ENCODE data around the gene PPIL4. TPM values are rescaled to one million over a fixed set of nuclear protein-coding genes. Genes with fewer than 3 reads are reported as not detected.

The PPIL4 gene
- polyA plus RNA-seq, 2 donors: 10.1 to 11.3 TPM

- Histone ChIP-seq H3K27ac (ENCODE audit: low read depth in 2 of 2, low read length in 1 of 2) (no peak overlapping the region), H3K36me3 (ENCODE audit: control insufficient read depth in 2 of 2, insufficient read depth in 2 of 2, low read length in 1 of 2) (peaks cover 2% of the 10 kb centered on the region in 2 donors), H3K9me3 (ENCODE audit: control insufficient read depth in 2 of 2, insufficient read depth in 1 of 2, low read depth in 1 of 2, low read length in 1 of 2) (no peaks in the 10 kb centered on the region), H3K4me1 (ENCODE audit: control insufficient read depth in 2 of 2, insufficient read depth in 2 of 2, low read length in 1 of 2) (no peaks in the 10 kb centered on the region), H3K27me3 (ENCODE audit: control insufficient read depth in 1 of 2, insufficient read depth in 2 of 2, low read length in 2 of 2) (no peaks in the 10 kb centered on the region), H3K4me3 (ENCODE audit: low read depth in 1 of 2, low read length in 2 of 2) (no peak overlapping the region)
- WGBS, 2 donors: 83 to 89% methylated on average over 2 of the region's 2 CpGs
Measured at GRCh38 chr6:149541139-149541538, 4.7 kb downstream of the PPIL4 start.

- WGBS, 2 donors: 91 to 92% methylated on average over 1 of the region's 1 CpG
- Histone ChIP-seq H3K9me3 (ENCODE audit: control insufficient read depth in 2 of 2, insufficient read depth in 1 of 2, low read depth in 1 of 2, low read length in 1 of 2) (no peaks in the 10 kb centered on the region), H3K27ac (ENCODE audit: low read depth in 2 of 2, low read length in 1 of 2) (no peak overlapping the region), H3K4me3 (ENCODE audit: low read depth in 1 of 2, low read length in 2 of 2) (no peak overlapping the region), H3K36me3 (ENCODE audit: control insufficient read depth in 2 of 2, insufficient read depth in 2 of 2, low read length in 1 of 2) (peaks cover 5 to 11% of the 10 kb centered on the region in 2 donors), H3K4me1 (ENCODE audit: control insufficient read depth in 2 of 2, insufficient read depth in 2 of 2, low read length in 1 of 2) (no peaks in the 10 kb centered on the region), H3K27me3 (ENCODE audit: control insufficient read depth in 1 of 2, insufficient read depth in 2 of 2, low read length in 2 of 2) (no peaks in the 10 kb centered on the region)
Measured at GRCh38 chr6:149534742-149535141, 11.1 kb downstream of the PPIL4 start.

DNA sequence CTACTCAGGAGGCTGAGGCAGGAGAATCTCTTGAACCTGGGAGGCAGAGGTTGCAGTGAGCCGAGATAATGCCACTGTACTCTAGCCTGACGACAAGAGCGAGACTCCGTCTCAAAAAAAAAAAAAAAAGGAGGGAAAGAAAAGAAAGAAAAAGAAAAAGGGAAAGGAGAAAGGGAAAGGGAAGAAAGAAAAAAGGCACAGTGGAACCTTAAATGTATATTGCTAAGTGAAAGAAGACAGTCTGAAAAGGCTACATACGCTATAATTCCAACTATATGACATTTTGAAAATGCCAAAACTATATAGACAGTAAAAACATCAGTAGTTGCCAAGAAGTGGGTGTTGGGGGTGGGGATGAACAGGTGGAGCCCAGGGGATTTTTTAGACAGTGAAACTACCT, 16.2 kb downstream of the PPIL4 start:
- Histone ChIP-seq H3K4me1 (ENCODE audit: control insufficient read depth in 2 of 2, insufficient read depth in 2 of 2, low read length in 1 of 2) (no peaks in the 10 kb centered on the region), H3K9me3 (ENCODE audit: control insufficient read depth in 2 of 2, insufficient read depth in 1 of 2, low read depth in 1 of 2, low read length in 1 of 2) (no peaks in the 10 kb centered on the region), H3K27me3 (ENCODE audit: control insufficient read depth in 1 of 2, insufficient read depth in 2 of 2, low read length in 2 of 2) (no peaks in the 10 kb centered on the region), H3K27ac (ENCODE audit: low read depth in 2 of 2, low read length in 1 of 2) (no peak overlapping the region), H3K36me3 (ENCODE audit: control insufficient read depth in 2 of 2, insufficient read depth in 2 of 2, low read length in 1 of 2) (peaks cover 2 to 12% of the 10 kb centered on the region in 2 donors), H3K4me3 (ENCODE audit: low read depth in 1 of 2, low read length in 2 of 2) (no peak overlapping the region)
- WGBS, 2 donors: 96 to 98% methylated on average over 5 of the region's 5 CpGs

- H3K4me3 ChIP-seq (ENCODE audit: low read depth in 1 of 2, low read length in 2 of 2): no peak overlapping the region
- no peak overlapping the region for H3K27ac ChIP-seq (ENCODE audit: low read depth in 2 of 2, low read length in 1 of 2)
- H3K4me1 ChIP-seq (ENCODE audit: control insufficient read depth in 2 of 2, insufficient read depth in 2 of 2, low read length in 1 of 2): no peaks in the 10 kb centered on the region
- H3K27me3 ChIP-seq (ENCODE audit: control insufficient read depth in 1 of 2, insufficient read depth in 2 of 2, low read length in 2 of 2): no peaks in the 10 kb centered on the region
- 93 to 94% methylated on average over 1 of the region's 1 CpG for WGBS, 2 donors
- peaks cover 2 to 9% of the 10 kb centered on the region in 2 donors for H3K36me3 ChIP-seq (ENCODE audit: control insufficient read depth in 2 of 2, insufficient read depth in 2 of 2, low read length in 1 of 2)
- no peaks in the 10 kb centered on the region for H3K9me3 ChIP-seq (ENCODE audit: control insufficient read depth in 2 of 2, insufficient read depth in 1 of 2, low read depth in 1 of 2, low read length in 1 of 2)
Measured at GRCh38 chr6:149515494-149515893, 30.3 kb downstream of the PPIL4 start.

DNA sequence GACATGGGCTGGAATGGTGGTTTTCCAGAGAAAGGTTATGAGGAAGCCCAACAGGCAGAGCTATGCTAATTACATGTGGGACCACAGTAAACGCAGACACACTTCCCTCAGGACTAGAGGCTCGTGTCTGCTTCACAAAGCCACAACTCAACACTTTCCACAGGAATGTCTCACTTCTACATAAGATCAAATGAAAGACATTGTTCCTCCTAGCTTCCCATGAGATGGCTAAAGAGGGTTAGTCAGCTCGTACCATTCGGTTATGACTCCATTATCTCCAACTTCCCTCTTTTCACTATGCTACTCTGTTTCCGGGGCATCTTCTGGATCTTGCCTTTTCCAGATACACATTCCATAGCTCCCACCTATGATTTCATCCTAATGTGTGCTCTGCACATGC, 31.9 kb downstream of the PPIL4 start:
- Histone ChIP-seq H3K36me3 (ENCODE audit: control insufficient read depth in 2 of 2, insufficient read depth in 2 of 2, low read length in 1 of 2) (peaks cover 2 to 9% of the 10 kb centered on the region in 2 donors), H3K27ac (ENCODE audit: low read depth in 2 of 2, low read length in 1 of 2) (no peak overlapping the region)
- WGBS, 2 donors: 84 to 87% methylated on average over 5 of the region's 5 CpGs

DNA sequence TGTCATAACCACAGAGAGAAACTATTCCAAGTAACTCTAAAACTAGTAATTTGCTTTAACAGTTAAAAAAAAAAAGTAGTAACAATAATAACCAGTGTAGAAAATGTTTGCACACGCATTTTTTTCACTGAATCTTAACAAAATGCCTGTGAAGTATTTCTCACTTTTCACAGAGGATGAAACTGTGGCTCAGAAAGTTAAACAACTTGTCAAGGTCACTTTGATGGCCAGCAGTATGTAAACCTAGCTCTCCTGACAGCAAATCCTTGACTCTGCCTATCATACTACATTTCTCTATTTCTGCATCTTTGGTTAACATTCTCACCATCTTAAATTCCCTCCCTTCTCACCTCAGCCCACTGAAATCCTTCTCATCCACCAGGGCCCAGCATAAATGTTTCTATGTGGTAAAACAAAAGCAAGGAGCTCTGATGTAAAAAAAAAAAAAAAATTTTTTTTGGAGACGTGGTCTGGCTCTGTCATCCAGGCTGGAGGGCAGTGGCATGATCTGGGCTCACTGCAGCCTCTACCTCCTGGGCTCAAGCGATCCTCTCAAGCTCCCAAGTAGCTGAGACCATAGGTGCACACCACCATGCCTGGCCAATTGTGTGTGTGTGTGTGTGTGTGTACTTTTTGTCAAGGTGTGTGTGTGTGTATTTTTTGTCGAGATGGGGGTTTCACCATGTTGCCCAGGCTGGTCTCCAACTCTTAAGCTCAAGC, 34.9 kb downstream of the PPIL4 start:
- Histone ChIP-seq H3K9me3 (ENCODE audit: control insufficient read depth in 2 of 2, insufficient read depth in 1 of 2, low read depth in 1 of 2, low read length in 1 of 2) (no peaks in the 10 kb centered on the region), H3K27ac (ENCODE audit: low read depth in 2 of 2, low read length in 1 of 2) (no peak overlapping the region), H3K27me3 (ENCODE audit: control insufficient read depth in 1 of 2, insufficient read depth in 2 of 2, low read length in 2 of 2) (no peaks in the 10 kb centered on the region), H3K36me3 (ENCODE audit: control insufficient read depth in 2 of 2, insufficient read depth in 2 of 2, low read length in 1 of 2) (peaks cover 2 to 9% of the 10 kb centered on the region in 2 donors), H3K4me1 (ENCODE audit: control insufficient read depth in 2 of 2, insufficient read depth in 2 of 2, low read length in 1 of 2) (no peaks in the 10 kb centered on the region), H3K4me3 (ENCODE audit: low read depth in 1 of 2, low read length in 2 of 2) (no peak overlapping the region)
- WGBS, 2 donors: 76 to 83% methylated on average over 4 of the region's 4 CpGs

More for the DNA sequence above, 31.9 kb downstream of the PPIL4 start:
- no peaks in the 10 kb centered on the region for H3K27me3 ChIP-seq (ENCODE audit: control insufficient read depth in 1 of 2, insufficient read depth in 2 of 2, low read length in 2 of 2)
- H3K9me3 ChIP-seq (ENCODE audit: control insufficient read depth in 2 of 2, insufficient read depth in 1 of 2, low read depth in 1 of 2, low read length in 1 of 2): no peaks in the 10 kb centered on the region
- no peak overlapping the region for H3K4me3 ChIP-seq (ENCODE audit: low read depth in 1 of 2, low read length in 2 of 2)
- H3K4me1 ChIP-seq (ENCODE audit: control insufficient read depth in 2 of 2, insufficient read depth in 2 of 2, low read length in 1 of 2): no peaks in the 10 kb centered on the region

GRCh38 chr6:149508485-149508884, 37.4 kb downstream of the PPIL4 start:
- no peaks in the 10 kb centered on the region for H3K4me1 ChIP-seq (ENCODE audit: control insufficient read depth in 2 of 2, insufficient read depth in 2 of 2, low read length in 1 of 2)
- no peak overlapping the region for H3K27ac ChIP-seq (ENCODE audit: low read depth in 2 of 2, low read length in 1 of 2)
- no peaks in the 10 kb centered on the region for H3K27me3 ChIP-seq (ENCODE audit: control insufficient read depth in 1 of 2, insufficient read depth in 2 of 2, low read length in 2 of 2)
- peaks cover 2 to 6% of the 10 kb centered on the region in 2 donors for H3K36me3 ChIP-seq (ENCODE audit: control insufficient read depth in 2 of 2, insufficient read depth in 2 of 2, low read length in 1 of 2)
- 71 to 75% methylated on average over 3 of the region's 3 CpGs for WGBS, 2 donors
- H3K4me3 ChIP-seq (ENCODE audit: low read depth in 1 of 2, low read length in 2 of 2): no peak overlapping the region
- H3K9me3 ChIP-seq (ENCODE audit: control insufficient read depth in 2 of 2, insufficient read depth in 1 of 2, low read depth in 1 of 2, low read length in 1 of 2): no peaks in the 10 kb centered on the region

- H3K27ac ChIP-seq (ENCODE audit: low read depth in 2 of 2, low read length in 1 of 2): no peak overlapping the region
- H3K36me3 ChIP-seq (ENCODE audit: control insufficient read depth in 2 of 2, insufficient read depth in 2 of 2, low read length in 1 of 2): no peaks in the 10 kb centered on the region
- H3K4me1 ChIP-seq (ENCODE audit: control insufficient read depth in 2 of 2, insufficient read depth in 2 of 2, low read length in 1 of 2): no peaks in the 10 kb centered on the region
- 79 to 80% methylated on average over 2 of the region's 2 CpGs for WGBS, 2 donors
- no peaks in the 10 kb centered on the region for H3K27me3 ChIP-seq (ENCODE audit: control insufficient read depth in 1 of 2, insufficient read depth in 2 of 2, low read length in 2 of 2)
- H3K9me3 ChIP-seq (ENCODE audit: control insufficient read depth in 2 of 2, insufficient read depth in 1 of 2, low read depth in 1 of 2, low read length in 1 of 2): no peaks in the 10 kb centered on the region
- no peak overlapping the region for H3K4me3 ChIP-seq (ENCODE audit: low read depth in 1 of 2, low read length in 2 of 2)
Measured at GRCh38 chr6:149503872-149504271, 42.0 kb downstream of the PPIL4 start.

GRCh38 chr6:149503276-149503675, 42.6 kb downstream of the PPIL4 start:
- Histone ChIP-seq H3K27me3 (ENCODE audit: control insufficient read depth in 1 of 2, insufficient read depth in 2 of 2, low read length in 2 of 2) (no peaks in the 10 kb centered on the region), H3K36me3 (ENCODE audit: control insufficient read depth in 2 of 2, insufficient read depth in 2 of 2, low read length in 1 of 2) (no peaks in the 10 kb centered on the region), H3K4me1 (ENCODE audit: control insufficient read depth in 2 of 2, insufficient read depth in 2 of 2, low read length in 1 of 2) (no peaks in the 10 kb centered on the region), H3K4me3 (ENCODE audit: low read depth in 1 of 2, low read length in 2 of 2) (no peak overlapping the region), H3K27ac (ENCODE audit: low read depth in 2 of 2, low read length in 1 of 2) (no peak overlapping the region), H3K9me3 (ENCODE audit: control insufficient read depth in 2 of 2, insufficient read depth in 1 of 2, low read depth in 1 of 2, low read length in 1 of 2) (no peaks in the 10 kb centered on the region)
- WGBS, 2 donors: 85 to 96% methylated on average over 2 of the region's 2 CpGs

DNA sequence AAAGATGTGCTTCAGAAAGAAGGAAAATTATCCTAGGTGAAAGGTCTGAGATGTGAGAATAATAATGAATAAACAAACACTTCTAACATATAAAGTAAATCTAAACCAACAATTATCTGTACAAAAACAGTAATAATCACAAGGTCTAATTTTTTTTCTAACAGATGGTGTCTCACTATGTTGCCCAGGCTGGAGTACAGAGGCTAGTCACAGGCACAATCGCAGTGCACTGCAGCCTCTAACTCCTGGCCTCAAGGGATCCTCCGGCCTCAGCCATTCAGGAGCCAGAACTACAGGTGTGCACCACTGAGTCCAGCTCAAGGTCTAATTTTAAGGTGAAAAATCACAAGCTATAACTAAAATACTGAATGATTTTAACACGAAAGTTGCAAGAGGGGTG, 44.1 kb downstream of the PPIL4 start:
- no peaks in the 10 kb centered on the region for H3K36me3 ChIP-seq (ENCODE audit: control insufficient read depth in 2 of 2, insufficient read depth in 2 of 2, low read length in 1 of 2)

More for the DNA sequence above, 44.1 kb downstream of the PPIL4 start:
- 93 to 96% methylated on average over 3 of the region's 3 CpGs for WGBS, 2 donors
- H3K27me3 ChIP-seq (ENCODE audit: control insufficient read depth in 1 of 2, insufficient read depth in 2 of 2, low read length in 2 of 2): no peaks in the 10 kb centered on the region
- H3K4me1 ChIP-seq (ENCODE audit: control insufficient read depth in 2 of 2, insufficient read depth in 2 of 2, low read length in 1 of 2): no peaks in the 10 kb centered on the region
- H3K9me3 ChIP-seq (ENCODE audit: control insufficient read depth in 2 of 2, insufficient read depth in 1 of 2, low read depth in 1 of 2, low read length in 1 of 2): no peaks in the 10 kb centered on the region
- no peak overlapping the region for H3K27ac ChIP-seq (ENCODE audit: low read depth in 2 of 2, low read length in 1 of 2)
- no peak overlapping the region for H3K4me3 ChIP-seq (ENCODE audit: low read depth in 1 of 2, low read length in 2 of 2)

Measured in esophagus (tissue), 2 donors.